Fibroblast of villous mesenchyme (primary cell): ENCODE measurements around the gene SLC38A6. TPM values are rescaled to one million over a fixed set of nuclear protein-coding genes. Genes with fewer than 3 reads are reported as not detected.

Source experiments
- DNase-seq: peaks from one replicate; pipeline ENCODE4 v3.0.0-alpha.2; 2010; ENCODE audit warnings: low read depth
- H3K4me3 ChIP-seq: 2 replicates; pipeline ENCODE4 v1.5.1; 2011; ENCODE audit warnings: low read depth, mild to moderate bottlenecking, low read length
- total RNA-seq: library from RNA; depleted of rRNA; stranded (reverse); fragments of >200 nt; gene quantifications from 2 replicates; pipeline ENCODE4 v1.2.3, GENCODE V29; 2012
- TF ChIP-seq, protein P1 (sequence below): IDR thresholded peaks from 2 replicates; pipeline ENCODE4 v1.5.1; 2012; ENCODE audit warnings: low read depth, mild to moderate bottlenecking, low read length; ENCODE audit not compliant: insufficient read depth

Gene SLC38A6
- 47.7 and 56.1 TPM in 2 replicates for total RNA-seq

DNA sequence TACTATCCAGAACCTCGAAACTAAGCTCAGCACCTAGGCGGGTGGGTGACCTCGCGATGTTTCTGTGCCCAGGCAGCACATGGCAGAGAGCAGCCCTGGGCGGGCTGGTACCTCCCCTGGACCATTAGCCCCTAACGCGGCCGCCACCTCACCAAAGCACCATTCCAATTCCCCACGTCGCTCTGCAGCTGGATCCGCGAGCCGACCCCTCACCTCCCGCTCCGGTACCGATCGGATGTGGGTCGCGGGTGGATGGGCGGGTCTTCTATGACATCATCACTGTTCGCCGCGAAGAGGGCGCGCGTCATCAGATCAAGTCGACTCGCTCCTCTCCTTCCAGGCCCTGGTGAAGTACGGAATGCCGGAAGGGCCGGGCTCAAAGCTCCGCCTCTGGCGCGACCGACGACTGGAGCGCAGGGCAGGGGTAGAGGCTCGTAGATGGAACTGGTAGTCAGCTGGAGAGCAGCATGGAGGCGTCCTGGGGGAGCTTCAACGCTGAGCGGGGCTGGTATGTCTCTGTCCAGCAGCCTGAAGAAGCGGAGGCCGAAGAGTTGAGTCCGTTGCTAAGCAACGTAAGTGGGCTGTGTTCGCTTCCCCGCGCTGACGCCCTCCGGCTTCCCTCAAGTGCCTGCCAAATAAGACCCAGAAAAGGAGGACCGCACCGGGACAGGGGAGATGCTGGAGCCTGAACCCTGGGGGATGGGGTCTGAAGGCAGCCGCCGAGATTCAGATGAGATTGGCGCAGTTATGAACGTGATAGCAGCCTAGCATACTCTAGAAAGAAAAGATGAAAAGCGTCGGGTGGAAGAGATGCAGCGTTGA is at the start of gene SLC38A6, which contains the start of gene TRMT5:
SLC38A6 (plus strand) TSS at position 435 of the 822 bp plus-strand sequence; CDS start at position 468, 33 bp downstream.
TRMT5 (minus strand) TSS at position 269 of the 822 bp plus-strand sequence; CDS start at position 163, 106 bp downstream.
- DNase-seq = peak; percentile 98
- TF ChIP-seq, protein P1, sequence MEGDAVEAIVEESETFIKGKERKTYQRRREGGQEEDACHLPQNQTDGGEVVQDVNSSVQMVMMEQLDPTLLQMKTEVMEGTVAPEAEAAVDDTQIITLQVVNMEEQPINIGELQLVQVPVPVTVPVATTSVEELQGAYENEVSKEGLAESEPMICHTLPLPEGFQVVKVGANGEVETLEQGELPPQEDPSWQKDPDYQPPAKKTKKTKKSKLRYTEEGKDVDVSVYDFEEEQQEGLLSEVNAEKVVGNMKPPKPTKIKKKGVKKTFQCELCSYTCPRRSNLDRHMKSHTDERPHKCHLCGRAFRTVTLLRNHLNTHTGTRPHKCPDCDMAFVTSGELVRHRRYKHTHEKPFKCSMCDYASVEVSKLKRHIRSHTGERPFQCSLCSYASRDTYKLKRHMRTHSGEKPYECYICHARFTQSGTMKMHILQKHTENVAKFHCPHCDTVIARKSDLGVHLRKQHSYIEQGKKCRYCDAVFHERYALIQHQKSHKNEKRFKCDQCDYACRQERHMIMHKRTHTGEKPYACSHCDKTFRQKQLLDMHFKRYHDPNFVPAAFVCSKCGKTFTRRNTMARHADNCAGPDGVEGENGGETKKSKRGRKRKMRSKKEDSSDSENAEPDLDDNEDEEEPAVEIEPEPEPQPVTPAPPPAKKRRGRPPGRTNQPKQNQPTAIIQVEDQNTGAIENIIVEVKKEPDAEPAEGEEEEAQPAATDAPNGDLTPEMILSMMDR = no peak
- H3K4me3 ChIP-seq = peak within 1 kb of the TSS; percentile 96

DNA sequence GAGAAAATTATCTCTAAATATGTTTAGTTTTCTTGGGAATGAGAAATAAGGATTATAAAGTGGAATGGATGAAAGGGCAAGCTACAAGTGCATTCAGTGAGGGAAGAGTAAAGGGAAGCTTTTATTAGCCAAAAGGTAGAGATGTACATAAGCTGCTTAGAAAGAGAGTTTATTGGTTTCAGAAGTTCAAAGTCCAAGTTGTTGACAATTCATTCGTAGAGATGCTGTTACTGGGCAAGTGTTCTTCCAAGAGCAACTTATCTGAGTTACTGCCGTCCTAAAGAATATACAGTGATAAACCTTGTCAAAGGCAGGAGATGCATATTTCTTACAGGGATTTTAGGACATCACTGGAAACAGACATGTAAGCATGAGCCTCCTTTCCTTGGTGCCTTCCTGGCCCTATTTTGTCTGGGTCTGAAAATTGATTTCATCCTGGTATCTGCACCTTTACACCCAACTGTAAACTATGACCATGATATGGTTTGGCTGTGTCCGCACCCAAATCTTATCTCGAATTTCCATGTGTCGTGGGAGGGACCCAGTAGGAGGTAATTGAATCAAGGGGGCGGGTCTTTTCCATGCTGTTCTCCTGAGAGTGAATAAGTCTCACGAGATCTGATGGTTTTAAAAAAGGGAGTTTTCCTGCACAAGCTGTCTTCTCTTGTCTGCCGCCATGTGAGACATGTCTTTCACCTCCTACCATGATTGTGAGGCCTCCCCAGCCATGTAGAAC is 47.0 kb upstream of the SLC38A6 start:
- H3K4me3 ChIP-seq = no peak overlapping the region
- DNase-seq = no peak
- TF ChIP-seq, protein P1 = no peak

DNA sequence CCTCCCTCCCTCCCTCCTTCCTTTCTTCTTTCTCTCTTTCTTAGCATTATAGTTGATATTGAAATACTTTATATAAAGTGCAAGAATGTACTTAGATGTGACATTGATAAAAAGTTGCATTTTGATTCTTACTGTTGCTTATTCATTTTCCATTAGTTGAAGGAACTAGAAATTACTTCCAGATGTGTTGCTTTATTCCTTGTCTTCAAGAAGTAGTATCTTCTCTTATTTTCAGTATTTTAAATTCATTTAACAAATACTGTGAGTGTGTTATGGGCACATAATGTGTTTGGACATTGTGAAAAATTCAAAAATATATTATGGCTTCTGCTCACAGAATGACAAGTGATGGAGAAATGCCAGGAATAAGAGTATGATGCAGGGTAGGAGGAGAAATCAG is 45.7 kb upstream of the SLC38A6 start:
- TF ChIP-seq, protein P1 = no peak
- no peak for DNase-seq
- H3K4me3 ChIP-seq = no peak overlapping the region

DNA sequence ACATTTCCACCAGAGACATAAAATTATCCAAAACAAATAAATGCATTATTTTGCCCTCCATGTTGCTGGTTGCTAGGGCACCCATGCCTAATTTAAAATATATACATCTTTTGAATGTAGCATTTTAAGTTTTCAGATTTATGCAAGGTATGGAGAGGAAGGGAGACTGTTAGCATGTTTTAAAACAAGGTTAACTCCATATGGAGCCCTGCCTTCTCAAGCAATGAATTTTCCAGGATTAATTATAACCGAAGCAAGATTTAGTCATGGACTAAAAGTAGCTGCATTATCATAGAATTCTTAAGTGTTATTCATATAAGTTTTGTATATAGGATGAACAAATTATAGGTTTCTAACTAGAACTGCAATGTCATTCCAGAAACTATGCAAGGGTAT is 37.4 kb upstream of the SLC38A6 start:
- no peak for DNase-seq
- TF ChIP-seq, protein P1 = no peak
- no peak overlapping the region for H3K4me3 ChIP-seq

DNA sequence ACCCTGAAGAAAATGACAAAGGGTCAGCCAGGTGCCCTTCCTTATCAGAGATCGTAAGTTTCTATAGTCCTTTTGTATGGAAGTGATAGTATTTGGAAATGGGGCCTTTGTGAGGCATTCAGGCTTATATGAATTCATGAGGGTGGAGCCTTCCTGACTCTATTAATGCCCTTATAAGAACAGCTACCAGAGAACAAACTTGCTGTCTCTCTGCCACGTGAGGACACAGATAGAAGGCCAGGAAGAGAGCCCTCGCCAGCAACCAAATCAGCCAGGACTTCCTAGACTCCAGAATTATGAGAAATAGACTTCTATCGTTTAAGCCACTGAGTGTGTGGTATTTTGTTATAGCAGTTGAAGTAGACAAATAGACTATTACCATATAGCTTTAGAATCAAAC is 36.8 kb upstream of the SLC38A6 start:
- H3K4me3 ChIP-seq = no peak overlapping the region
- DNase-seq = no peak
- TF ChIP-seq, protein P1 = no peak

DNA sequence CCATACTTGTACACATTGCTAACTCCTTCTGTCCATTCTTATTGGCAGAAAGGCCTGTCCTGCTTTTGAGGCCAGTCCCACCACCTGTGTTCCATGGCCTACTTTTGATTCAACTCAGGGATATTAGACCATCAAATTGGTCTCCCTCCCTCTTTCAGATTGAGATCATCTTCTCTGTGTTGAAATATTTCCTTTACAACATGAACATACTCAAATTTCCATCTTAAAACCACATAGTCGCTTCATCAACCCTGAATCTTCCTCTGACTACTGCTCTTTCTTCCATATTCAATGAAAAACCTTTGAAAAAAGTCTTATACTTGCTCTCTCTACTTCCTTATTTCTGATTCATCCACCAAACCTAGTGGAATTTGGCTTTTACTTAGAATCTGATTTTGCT is 35.1 kb upstream of the SLC38A6 start:
- DNase-seq = no peak
- TF ChIP-seq, protein P1 = no peak

More for the DNA sequence above, 35.1 kb upstream of the SLC38A6 start:
- no peak overlapping the region for H3K4me3 ChIP-seq
